HCT116 (cell line): ENCODE results near the gene YIF1B. TPM values are rescaled to one million over a fixed set of nuclear protein-coding genes. Genes with fewer than 3 reads are reported as not detected.
A peak's percentile ranks its signal among the peaks of the same experiment; 100 is the strongest.

Source experiments
- ATAC-seq: fragments of 200-7000 bp; cut with Tn5 transposase; 2 replicates; pipeline ENCODE4 v1.9.1; 2020; ENCODE audit warnings: mild to moderate bottlenecking, moderate library complexity
- BruUV-seq: library from RNA; stranded (reverse); fragments of 400-500 nt; replicated peaks from 2 replicates; lab custom pipeline; 2021; lab: Mats Ljungman, UMichigan
- CTCF ChIA-PET: fragments of 300-600 bp; sonication (Branson Sonifier 250); formaldehyde crosslinking; loops from one replicate; lab custom pipeline; 2021; ENCODE audit warnings: antibody characterized with exemption; lab: Charles Lee
- POLR2A ChIA-PET: fragments of 300-600, 350-600 bp; sonication (Branson Sonifier 250); formaldehyde crosslinking; loops from one replicate; lab custom pipeline; 2021; ENCODE audit warnings: antibody characterized with exemption; lab: Charles Lee
- RAD21 ChIA-PET, 2 experiments: fragments of 300-600 bp; sonication (Branson Sonifier 250); formaldehyde crosslinking; loops; one replicate each; lab custom pipeline; 2023; ENCODE audit warnings: low total read pairs in 2 of 2; ENCODE audit not compliant: uncharacterized antibody in 2 of 2, unreplicated experiment in 2 of 2, low non-redundant PET in 1 of 2; lab: Charles Lee
- DNase-seq: peaks from one replicate; pipeline ENCODE4 v3.0.0-alpha.2; 2010; ENCODE audit warnings: low read depth, low spot score
- H2AFZ ChIP-seq: fragments of 200-600 bp; shearing (Covaris generic), sonication (generic); 2 replicates; pipeline ENCODE4 v1.6.1; 2017; ENCODE audit warnings: low read depth, mixed run types, mixed read lengths, antibody characterized with exemption, low read length; ENCODE audit not compliant: poor library complexity, severe bottlenecking
- H3K27ac ChIP-seq: 2 replicates; pipeline ENCODE4 v1.5.1; 2012; ENCODE audit warnings: low read depth, low read length
- H3K27me3 ChIP-seq: fragments of 200-600 bp; sonication (generic); 2 replicates; pipeline ENCODE4 v1.6.1; 2016; ENCODE audit warnings: mixed run types, low read length, mixed read lengths; ENCODE audit not compliant: insufficient read depth
- H3K36me3 ChIP-seq, 2 experiments: fragments of 200-500 bp in 1 of 2; fragments of 200-600 bp in 1 of 2; sonication (Bioruptor generic) in 1 of 2; sonication (generic) in 1 of 2; 2 replicates each; pipeline versions ENCODE4 v1.5.1 to v1.6.1; 2014 to 2016; ENCODE audit warnings: low read length in 2 of 2, inconsistent platforms in 1 of 2, mixed read lengths in 1 of 2, mixed run types in 1 of 2; ENCODE audit not compliant: insufficient read depth in 2 of 2, control insufficient read depth in 1 of 2
- H3K4me1 ChIP-seq, 2 experiments: fragments of 200-600 bp in 1 of 2; sonication (generic) in 1 of 2; 2 replicates each; pipeline versions ENCODE4 v1.5.1 to v1.6.1; 2012 to 2017; ENCODE audit warnings: low read length in 2 of 2, inconsistent platforms in 1 of 2, mild to moderate bottlenecking in 1 of 2, mixed read lengths in 1 of 2, mixed run types in 1 of 2, moderate library complexity in 1 of 2; ENCODE audit not compliant: insufficient read depth in 2 of 2, control insufficient read depth in 1 of 2
- H3K4me2 ChIP-seq: fragments of 200-600 bp; sonication (generic); 2 replicates; pipeline ENCODE4 v1.6.1; 2017; ENCODE audit warnings: mixed run types, low read length, mixed read lengths
- H3K4me3 ChIP-seq, 2 experiments: fragments of 200-600 bp in 1 of 2; sonication (generic) in 1 of 2; replicated peaks in 1 of 2; 2 replicates each; pipeline ENCODE4 v1.5.1; 2011 to 2016; ENCODE audit warnings: low read length in 2 of 2, control low read depth in 1 of 2, low read depth in 1 of 2, mild to moderate bottlenecking in 1 of 2, mixed read lengths in 1 of 2, mixed run types in 1 of 2
- H3K79me2 ChIP-seq: fragments of 200-600 bp; sonication (generic); 2 replicates; pipeline ENCODE4 v1.6.1; 2017; ENCODE audit warnings: mild to moderate bottlenecking, mixed run types, low read length, moderate library complexity, mixed read lengths; ENCODE audit not compliant: insufficient read depth
- H3K9ac ChIP-seq: fragments of 200-600 bp; sonication (generic); 2 replicates; pipeline ENCODE4 v1.6.1; 2016; ENCODE audit warnings: low read length, mixed read lengths
- H3K9me2 ChIP-seq: fragments of 200-600 bp; sonication (generic), shearing (Covaris generic); 2 replicates; pipeline ENCODE4 v1.6.1; 2017; ENCODE audit warnings: mixed run types, mild to moderate bottlenecking, moderate library complexity; ENCODE audit not compliant: insufficient read depth
- H3K9me3 ChIP-seq, 2 experiments: fragments of 200-500 bp in 1 of 2; fragments of 200-600 bp in 1 of 2; sonication (Bioruptor generic) in 1 of 2; sonication (generic) in 1 of 2; 2 replicates each; pipeline ENCODE4 v1.6.1; 2014 to 2017; ENCODE audit warnings: low read length in 2 of 2, mixed read lengths in 2 of 2, inconsistent platforms in 1 of 2, low read depth in 1 of 2, mild to moderate bottlenecking in 1 of 2, mixed run types in 1 of 2, moderate library complexity in 1 of 2; ENCODE audit not compliant: control insufficient read depth in 1 of 2, insufficient read depth in 1 of 2
- H4K20me1 ChIP-seq: fragments of 200-600 bp; sonication (generic), shearing (Covaris generic); 2 replicates; pipeline ENCODE4 v1.6.1; 2017; ENCODE audit warnings: mixed run types, mild to moderate bottlenecking, moderate library complexity; ENCODE audit not compliant: insufficient read depth
- CEBPB ChIP-seq: IDR thresholded peaks from 2 replicates; pipeline ENCODE4 v1.6.1; 2012; ENCODE audit warnings: low read depth
- EZH2phosphoT487 ChIP-seq: fragments of 200-600 bp; IDR thresholded peaks from 2 replicates; pipeline ENCODE4 v1.6.1; 2018; ENCODE audit warnings: antibody characterized with exemption, borderline replicate concordance
- JUND ChIP-seq: IDR thresholded peaks from 2 replicates; pipeline ENCODE4 v1.6.1; 2012
- MAX ChIP-seq: IDR thresholded peaks from 2 replicates; pipeline ENCODE4 v1.6.1; 2012
- POLR2A ChIP-seq: IDR thresholded peaks from 2 replicates; pipeline ENCODE4 v1.7.0; 2011; ENCODE audit warnings: borderline replicate concordance; ENCODE audit not compliant: insufficient read depth, insufficient read length; ENCODE audit errors: extremely low read depth
- POLR2AphosphoS5 ChIP-seq: IDR thresholded peaks from 2 replicates; pipeline ENCODE4 v1.6.1; 2011; ENCODE audit warnings: mild to moderate bottlenecking, low read depth, low read length, moderate library complexity
- SIN3A ChIP-seq: IDR thresholded peaks from 2 replicates; pipeline ENCODE4 v1.6.1; 2012; ENCODE audit warnings: low read depth
- ZNF274 ChIP-seq: fragments of 200-500 bp; sonication (Bioruptor generic); IDR thresholded peaks from 2 replicates; pipeline ENCODE4 v1.6.1; 2014; ENCODE audit warnings: mild to moderate bottlenecking, low read depth, low read length, inconsistent platforms
- intact Hi-C: fragments of 100-400 bp; cut with micrococcal nuclease; formaldehyde crosslinking; loops from 2 replicates; pipeline ENCODE4 v1.10.0; 2022
- total RNA-seq: library from RNA; stranded (reverse); gene quantifications from one replicate; pipeline ENCODE4 v1.2.1, GENCODE V29; 2021; ENCODE audit not compliant: unreplicated experiment

Gene YIF1B
- total RNA-seq, 1 experiment from 2014 or later: 67.5 TPM

- intact Hi-C loops: no loop called here
- no peak within 1 kb of the TSS for H2AFZ ChIP-seq
- no peaks in the 10 kb centered on the region for H3K9me2 ChIP-seq
- no peaks in the 10 kb centered on the region for H3K9me3 ChIP-seq
- peak within 1 kb of the TSS; percentile 78 for H3K9ac ChIP-seq
- H3K27ac ChIP-seq: peak within 1 kb of the TSS; percentile 83
- H3K4me2 ChIP-seq: peak within 1 kb of the TSS; percentile 90
- no peaks in the 10 kb centered on the region for H3K27me3 ChIP-seq
- DNase-seq (no peak), ATAC-seq (peak; percentile 30)
- H3K36me3 ChIP-seq: peaks cover 0 to 4% of the 10 kb centered on the region in 2 experiments; a peak in 1 of 4 replicates
- H3K79me2 ChIP-seq: peaks cover 40% of the 10 kb centered on the region
- H3K4me1 ChIP-seq: peaks cover 15 to 49% of the 10 kb centered on the region in 2 experiments
- CTCF ChIA-PET: interaction anchor here (1.4 to 1.8 kb wide), 2 partner anchors 10 to 76 kb away, joined by 3 read pairs; no protein-coding TSS in a partner anchor
- peak; percentile 78 for TF ChIP-seq POLR2AphosphoS5
- TF ChIP-seq POLR2A: no peak
- no peak for TF ChIP-seq EZH2phosphoT487
- TF ChIP-seq JUND: no peak
- no peak for TF ChIP-seq ZNF274
- peak; percentile 53 for TF ChIP-seq MAX
- TF ChIP-seq SIN3A: peak; percentile 68
- TF ChIP-seq CEBPB: no peak
- TF ChIP-seq, all 23 proteins: peak for 3
- Histone ChIP-seq H4K20me1 (no peaks in the 10 kb centered on the region), H3K4me3 (peak within 1 kb of the TSS; percentile 53 to 78)
- BruUV-seq: no TSS peak
- RAD21 ChIA-PET: interaction anchor here (0.6 to 1.2 kb wide), 2 partner anchors 16 to 55 kb away, joined by 3 read pairs; partner anchors contain the start of genes CATSPERG (in 1 of the 2) and PSMD8 (in 1 of the 2)
- POLR2A ChIA-PET: interaction anchor here (1.2 to 2.5 kb wide), 3 partner anchors 15 to 76 kb away, joined by 3 to 10 read pairs (median 4); partner anchors contain the start of genes C19orf33 and CATSPERG
These were observed 3.9 kb upstream of the YIF1B start, which contains the start of gene KCNK6 for GRCh38 chr19:38319421-38320258. TSS of gene KCNK6 (plus strand) at chr19:38319845. CDS start at chr19:38319951, 106 bp downstream.
